Hepatic stellate cell (primary cell): ENCODE results near the gene RPS16.

ENCODE experiments used
- DNase-seq: peaks from one replicate; pipeline ENCODE4 v3.0.0; 2011; ENCODE audit warnings: low spot score

The RPS16 gene

DNA sequence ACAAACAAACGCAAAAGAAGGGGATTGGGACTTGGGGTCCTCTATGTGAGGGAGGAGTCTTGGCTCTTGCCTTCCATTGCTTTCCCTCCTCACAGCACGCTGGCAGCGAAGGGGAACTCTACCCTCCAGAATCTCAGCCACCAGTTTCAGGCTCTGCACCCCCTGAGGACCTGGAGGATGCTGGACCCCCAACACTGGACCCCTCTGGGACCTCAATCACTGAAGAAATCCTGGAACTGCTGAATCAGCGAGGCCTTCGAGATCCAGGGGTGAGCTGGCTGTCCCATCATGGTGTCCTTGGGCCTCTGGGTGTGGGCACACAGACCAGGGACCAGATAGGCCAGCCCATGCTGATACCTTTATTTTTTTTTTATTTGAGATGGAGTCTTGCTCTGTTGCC lies 13.7 kb downstream of the RPS16 start:
- no peak for DNase-seq

DNA sequence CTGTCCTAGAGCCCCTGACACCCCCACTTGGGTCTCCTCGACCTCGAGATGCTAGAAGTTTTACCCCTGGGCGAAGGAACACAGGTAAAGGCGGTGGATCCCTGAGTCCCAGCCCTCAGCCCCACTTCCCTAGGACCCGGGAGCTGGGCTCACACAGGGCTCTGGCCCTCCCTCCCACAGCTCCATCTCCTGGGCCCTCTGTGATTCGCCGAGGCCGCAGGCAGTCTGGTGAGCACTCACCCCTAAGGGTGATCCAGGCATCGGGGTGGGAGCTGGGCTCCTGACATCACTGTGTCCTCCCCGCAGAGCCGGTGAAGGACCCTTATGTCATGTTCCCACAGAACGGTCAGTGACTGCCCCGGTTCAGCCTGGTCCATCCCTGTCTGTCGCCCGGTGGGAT lies 15.0 kb downstream of the RPS16 start:
- no peak for DNase-seq

DNA sequence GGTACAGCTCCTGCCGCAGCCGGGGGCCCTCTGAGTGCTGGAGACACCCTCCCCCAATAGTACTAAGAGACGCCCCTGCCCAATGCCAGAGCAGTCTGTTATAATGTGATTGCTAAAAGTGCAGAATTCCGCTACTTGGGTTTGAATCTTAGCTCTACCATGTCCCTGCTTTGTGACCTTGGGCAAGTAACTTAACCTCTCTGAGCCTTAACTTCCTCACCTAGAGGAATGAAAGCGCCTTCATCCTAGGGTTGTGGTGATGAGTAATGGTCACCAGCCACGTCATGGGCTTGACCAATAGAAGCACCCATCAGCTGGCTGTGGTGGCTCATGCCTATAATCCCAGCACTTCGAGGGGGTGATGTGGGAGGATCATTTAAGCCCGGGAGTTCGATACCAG lies 16.7 kb downstream of the RPS16 start:
- no peak for DNase-seq

DNA sequence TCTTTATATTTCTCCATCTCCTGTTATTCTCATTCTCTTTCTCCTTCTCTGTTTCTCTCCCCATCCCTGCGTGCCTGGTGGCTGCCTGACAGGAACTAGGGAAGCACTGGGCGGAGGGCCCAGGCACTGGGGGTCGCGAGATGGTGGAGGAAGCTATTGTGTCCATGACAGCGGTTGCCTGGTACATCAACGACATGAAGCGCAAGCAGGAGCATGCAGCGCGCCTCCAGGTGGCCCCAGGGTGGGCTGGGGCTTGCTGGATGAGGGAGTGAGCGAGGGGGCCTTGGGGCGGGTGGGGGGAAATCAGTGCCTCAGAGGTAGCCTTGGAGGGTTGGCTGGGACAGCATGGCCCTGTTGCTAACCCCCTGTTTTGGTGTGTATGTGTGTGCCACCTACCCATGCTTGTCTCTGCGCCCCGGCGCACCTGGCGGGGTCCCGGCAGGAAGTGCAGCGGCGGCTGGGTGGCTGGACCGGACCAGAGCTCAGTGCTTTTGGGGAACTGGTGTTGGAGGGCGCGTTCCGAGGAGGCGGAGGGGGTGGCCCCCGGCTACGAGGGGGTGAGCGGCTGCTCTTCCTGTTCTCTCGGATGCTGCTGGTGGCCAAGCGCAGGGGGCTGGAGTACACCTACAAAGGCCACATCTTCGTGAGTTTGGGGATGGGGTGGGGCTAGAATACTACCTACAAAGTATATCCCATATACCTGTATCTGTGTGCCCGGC lies 18.1 kb downstream of the RPS16 start:
- DNase-seq, result no peak

DNA sequence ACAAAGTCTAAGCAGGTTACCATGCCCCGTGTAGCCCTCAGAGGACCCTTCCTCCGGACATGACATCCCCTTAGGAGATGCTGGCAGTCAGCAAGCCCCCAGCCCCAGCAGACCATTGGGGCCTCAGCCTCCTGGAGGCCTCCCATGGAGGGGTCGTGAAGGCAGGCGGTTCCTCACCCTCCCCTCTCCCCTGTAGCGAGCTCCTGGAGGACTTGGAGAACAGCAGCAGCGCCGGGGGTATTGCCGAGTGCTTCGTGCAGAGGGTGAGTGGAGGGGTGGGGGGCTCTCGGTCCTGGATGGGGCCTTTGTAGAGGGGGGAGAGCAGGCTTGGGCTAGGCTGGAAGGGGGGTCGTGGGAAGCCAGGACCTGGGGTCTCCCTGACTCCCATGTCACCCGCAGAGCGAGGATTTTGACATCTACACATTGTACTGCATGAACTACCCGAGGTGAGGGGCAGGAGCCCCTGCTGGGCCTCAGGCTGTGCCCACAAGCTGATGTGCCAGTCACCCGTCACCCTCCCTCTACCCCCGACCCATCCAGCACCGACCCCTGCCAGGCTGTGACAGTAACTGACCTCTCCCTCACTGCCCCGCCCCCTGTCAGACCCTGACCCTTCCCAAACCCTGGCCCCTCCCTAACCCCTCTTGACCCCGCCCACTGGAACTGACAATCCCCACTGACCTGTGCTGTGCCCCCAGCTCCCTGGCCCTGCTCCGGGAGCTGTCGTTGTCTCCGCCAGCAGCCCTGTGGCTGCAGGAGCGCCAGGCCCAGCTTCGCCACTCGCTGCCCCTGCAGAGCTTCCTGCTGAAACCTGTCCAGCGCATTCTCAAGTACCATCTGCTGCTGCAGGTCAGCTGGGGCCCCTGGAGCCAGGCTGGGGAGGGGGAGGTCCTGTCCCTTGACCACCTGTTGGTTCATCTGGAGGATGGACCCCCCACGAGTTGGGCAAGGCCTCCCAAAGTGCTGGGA lies 19.3 kb downstream of the RPS16 start:
- no peak for DNase-seq

DNA sequence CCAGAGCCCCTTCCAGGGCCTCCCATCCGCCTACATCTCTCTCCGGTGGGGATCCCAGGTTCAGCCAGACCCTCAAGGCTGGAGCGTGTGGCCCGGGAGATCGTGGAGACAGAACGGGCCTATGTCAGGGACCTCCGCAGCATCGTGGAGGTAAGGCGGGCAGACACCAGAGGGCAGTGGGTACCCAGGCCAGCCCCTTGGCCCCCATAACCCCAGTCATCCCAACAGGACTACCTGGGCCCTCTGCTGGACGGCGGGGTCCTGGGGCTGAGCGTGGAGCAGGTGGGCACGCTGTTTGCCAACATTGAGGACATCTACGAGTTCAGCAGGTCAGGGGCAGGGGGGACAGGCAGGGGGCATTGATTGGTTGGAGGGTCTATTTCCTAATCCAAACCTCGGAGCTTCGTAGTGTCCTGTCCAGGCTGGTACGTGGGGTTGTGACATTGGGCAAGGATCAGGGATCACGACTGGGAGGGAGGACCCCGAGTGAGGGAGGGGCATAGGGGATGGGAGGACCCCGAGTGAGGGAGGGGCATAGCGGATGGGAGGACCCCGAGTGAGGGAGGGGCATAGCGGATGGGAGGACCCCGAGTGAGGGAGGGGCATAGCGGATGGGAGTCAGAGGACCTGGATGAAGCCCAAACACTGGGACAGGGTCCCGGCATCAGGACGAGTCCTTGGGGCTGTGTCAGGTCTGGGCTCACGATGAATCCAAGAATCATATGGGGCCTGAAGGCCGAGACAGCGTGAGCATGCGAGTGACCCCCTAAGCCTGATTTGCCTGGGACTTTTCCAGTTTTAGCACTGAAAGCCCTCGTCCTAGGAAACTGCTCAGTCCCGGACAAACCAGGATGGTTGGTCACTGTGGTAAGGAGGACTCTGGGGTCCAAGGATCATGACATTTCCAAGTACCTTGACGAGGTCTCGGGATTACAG lies 20.4 kb downstream of the RPS16 start:
- no peak for DNase-seq

DNA sequence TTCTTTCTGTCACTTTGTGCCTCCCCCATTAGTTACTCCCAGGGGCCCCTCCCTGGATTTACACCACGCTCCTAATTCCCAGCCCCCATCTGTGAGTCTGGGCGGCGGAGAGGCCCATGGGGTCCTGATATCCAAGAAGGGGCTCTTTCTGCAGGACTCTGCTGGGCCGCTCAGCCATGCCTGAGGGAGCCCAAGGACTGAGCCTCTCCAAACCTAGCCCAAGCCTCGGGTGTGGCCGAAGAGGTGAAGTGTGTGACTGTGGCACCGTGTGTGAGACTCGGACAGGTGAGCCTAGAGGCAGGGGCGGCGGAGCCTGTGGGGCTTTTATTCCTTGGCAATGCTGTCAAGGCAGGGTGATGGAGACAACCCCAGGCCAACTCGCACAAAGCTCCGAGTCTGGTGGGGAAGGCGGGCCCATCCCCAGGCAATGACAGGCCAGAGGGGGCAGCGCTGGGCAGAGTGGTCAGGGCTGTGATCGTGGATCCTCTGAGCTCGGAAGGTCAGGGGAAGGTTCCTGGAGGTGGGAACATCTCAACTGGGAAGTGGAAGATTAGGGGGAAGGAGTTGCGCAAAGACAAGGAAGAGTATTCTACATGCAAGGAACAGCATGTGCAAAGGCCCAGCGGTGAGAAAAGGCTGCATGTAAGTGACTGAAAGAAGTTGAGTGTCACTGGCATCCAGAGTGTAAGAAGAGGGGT lies 21.7 kb downstream of the RPS16 start:
- peak; percentile 59 for DNase-seq

DNA sequence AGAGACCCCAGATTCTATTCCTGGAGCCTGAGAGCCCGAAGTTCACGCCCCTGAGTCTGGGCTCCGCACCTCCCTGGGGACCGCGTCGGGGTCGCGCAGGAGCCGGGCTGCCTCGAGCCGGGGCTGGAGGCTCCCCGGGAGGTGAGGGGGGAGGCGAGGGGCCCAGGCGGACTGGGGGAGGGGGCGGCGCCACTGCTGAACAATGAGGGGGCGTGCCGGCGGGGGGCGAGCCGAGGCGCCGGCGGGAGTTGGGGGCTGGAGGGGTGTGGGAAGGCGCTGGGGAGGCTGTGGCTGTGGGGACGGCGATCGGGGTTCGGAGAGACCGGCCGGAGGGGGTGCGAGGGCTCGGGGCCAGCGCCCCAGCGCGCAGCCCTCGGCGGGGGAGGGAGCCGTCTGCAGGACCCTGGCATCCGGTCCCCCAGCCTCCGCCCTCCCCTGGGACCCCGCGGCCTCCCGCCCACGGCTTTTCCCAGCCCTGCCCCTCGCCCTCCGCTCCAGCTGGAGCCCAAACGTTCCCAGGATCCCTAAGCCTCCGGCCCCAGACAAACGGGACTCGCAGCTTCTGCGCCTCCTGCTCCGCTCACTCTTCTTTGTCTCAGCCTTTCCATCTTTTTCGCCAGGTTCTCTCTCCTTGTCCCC lies 22.4 kb downstream of the RPS16 start:
- DNase-seq, result peak; percentile 80

DNA sequence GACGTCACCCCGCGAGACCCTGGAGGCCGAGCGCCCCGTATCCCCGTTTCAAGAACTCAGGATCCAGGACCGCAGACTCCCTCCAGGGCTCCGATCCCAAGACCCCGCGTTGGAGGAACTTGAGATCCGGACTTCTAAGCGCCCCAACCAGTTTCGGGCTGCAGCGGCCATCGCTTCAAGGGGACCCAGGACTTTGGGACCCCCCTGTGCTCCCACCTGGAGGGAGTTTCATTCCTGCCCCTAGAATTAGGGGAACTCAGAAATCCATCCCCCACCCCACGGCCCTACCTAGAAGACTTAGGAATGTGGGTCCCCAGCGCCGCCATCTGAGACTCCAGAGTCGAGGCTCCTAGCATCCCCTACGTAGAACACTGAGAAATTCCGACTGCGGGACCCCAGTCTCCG lies 22.9 kb downstream of the RPS16 start:
- no peak for DNase-seq

DNA sequence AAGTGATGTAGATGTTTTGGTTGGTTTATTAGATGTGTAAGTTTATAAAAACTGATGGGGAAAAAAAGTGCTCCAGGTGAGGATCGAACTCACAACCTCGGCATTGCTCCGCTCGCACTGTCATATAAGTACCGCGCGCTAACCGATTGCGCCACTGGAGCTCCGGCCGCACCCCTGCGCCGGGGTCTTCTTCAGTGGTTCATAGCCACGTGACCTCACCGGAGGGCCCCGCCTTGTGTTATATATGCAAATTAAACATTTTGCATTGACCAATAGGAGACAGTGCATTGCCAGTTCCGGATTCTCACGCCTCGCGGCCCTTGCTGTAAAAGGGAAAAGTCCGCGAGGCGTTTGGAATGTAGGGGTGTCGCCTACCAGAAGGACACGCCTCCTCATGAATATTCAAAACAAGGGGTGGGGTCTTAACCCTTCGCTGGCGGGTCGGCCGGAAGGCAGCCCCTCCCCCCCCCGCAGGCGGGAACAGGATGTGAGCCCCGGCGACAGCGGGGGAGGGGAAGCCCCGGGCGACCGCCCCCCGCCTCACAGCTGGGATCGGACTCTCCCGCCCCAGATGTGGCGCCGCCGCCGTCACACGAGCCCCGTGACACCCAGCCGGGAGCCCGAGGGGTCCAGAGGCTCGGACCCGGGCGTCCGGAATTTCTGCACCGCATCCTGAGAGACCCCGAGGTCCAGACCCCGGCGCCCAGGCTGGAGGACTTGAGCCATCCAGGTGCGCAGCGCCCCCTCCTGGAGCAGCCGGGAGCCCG lies 23.5 kb downstream of the RPS16 start, which contains the start of gene PLEKHG2:
TSS of gene PLEKHG2 (plus strand) at position 570 of the 767 bp plus-strand sequence. CDS start 1,418 bp downstream, outside the sequence.
- DNase-seq, result peak; percentile 96

DNA sequence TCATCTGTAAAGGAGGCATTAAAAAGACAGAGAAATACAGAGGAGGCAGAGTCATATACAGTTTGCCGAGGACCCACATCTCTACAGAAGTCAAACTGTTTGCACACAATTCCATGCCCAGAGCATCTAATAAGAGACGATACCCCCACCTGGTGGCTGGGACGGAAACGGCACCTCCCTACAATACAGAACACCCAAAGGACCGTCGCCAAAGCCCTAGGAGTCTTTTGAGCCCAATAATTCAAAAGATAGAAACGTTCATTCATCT lies 24.0 kb downstream of the RPS16 start:
- peak; percentile 86 for DNase-seq

DNA sequence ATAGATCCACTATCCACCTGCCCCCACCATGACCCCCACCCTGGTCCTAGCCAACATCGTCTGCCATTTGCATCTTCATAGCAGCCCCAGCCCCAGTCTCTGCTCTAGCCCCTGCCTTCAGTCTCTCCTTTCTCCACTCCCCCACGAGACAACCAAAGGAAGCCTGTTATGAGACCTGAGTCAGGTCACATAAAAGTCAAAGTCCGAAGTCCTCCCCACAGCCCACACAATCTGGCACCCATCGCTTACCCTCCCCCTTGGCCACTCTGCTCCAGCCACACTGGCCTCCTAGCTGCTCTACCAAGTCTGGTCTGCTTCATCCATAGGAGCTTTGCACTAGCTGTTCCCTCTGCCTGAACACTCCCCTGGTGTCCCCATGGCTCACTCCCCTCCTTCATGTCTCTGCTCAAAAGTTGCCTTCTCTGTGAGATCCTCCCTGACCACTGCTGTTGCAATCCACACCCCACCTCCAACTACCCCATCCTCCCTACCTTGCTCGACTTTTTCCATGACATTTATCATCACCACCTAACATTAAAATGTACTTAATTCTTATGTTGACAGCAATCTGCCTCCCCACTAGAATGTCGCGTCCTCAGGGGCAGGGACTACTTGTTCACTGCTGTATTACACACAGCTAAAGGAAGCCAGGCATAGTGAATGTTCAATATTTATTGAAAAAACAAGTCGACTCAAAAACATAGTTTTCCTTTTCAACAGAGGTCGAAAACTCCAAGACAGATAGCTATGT lies 24.5 kb downstream of the RPS16 start:
- DNase-seq, result no peak

DNA sequence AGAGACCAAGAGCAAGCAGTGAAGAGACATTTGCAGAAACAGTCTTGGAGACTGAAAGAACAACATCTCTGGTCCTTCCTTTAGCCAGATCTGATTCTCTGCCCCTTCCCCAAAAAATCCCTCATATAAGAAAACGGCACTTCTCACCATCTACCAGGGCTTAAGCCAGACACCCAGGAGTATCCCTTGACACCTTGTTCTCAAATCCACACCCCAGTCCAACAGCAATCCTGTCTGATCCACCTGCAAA lies 25.0 kb downstream of the RPS16 start:
- no peak for DNase-seq

DNA sequence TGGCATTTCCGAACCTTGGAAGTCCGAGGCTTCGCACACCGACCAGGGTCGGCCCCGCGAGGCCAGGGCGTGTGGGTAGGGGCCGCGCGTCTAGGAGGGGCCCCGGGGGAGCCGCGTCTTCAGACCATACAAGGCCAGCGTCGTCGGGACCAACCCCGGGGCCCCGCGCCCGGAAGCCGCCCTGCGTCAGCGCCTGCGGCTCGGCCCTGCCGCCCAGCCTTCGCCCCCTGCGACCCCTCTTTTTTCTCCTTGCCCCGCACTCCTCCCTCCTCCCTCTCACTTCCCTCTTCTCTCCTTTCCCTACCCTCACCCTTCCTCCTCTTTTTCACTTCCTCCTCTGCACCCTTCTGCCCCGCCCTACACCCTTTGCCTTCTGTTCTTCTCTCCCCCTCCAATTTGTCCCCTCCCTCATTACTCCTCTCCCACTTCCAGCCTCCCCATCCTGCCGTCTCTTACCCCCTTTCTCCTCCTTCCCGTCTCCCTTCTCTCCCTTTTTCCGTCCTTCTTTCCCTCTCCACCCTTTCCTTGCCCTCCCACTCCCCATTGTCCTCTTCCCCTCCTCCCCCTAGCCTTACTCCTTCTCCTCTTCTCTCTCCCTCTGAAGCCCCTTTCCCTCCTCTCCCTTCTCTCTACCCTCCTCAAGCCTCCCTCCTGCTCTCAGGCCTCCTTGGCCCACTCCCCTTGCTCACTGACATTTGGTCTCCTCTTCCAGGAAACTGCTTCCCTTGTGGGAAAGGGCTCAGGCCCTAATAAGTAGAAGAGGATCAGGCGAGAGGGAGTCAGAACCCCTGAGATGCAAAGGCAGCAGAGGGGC lies 25.5 kb downstream of the RPS16 start:
- DNase-seq, result peak; percentile 69

DNA sequence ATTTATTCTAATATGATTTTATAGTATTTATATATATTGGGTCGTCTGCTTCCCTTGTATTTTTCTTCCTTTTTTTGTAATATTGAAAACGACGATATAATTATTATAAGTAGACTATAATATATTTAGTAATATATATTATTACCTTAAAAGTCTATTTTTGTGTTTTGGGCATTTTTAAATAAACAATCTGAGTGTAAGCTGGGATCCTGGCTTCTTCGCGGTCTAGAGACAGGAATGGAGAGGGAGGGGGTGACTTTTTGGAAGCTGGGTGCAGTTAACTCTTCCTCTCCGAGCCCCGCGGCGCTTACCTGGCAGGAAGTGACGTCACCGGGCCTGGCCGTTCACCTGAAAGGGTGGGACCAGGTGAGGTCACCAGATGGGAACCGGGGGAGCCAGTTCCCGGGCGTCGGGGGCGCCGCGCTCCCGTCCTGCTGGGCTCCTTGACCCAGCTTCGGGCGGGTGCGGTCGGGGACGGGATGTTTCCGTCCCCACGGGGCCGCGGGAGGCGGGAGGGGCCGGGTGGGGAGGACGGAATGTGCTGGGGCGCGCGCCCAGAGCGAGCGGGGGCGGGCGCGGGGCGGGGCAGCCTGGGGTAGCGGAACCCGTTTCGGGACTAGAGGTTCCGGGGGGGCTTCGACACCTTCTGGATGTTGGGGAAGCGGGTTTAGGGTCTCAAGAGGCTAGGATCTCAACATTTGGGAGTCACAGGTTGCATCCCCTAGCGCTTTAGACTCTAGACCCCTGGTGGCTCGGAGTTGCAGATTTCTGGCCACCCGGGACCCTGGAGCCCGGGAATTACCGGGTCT lies 26.3 kb downstream of the RPS16 start:
- peak; percentile 85 for DNase-seq

DNA sequence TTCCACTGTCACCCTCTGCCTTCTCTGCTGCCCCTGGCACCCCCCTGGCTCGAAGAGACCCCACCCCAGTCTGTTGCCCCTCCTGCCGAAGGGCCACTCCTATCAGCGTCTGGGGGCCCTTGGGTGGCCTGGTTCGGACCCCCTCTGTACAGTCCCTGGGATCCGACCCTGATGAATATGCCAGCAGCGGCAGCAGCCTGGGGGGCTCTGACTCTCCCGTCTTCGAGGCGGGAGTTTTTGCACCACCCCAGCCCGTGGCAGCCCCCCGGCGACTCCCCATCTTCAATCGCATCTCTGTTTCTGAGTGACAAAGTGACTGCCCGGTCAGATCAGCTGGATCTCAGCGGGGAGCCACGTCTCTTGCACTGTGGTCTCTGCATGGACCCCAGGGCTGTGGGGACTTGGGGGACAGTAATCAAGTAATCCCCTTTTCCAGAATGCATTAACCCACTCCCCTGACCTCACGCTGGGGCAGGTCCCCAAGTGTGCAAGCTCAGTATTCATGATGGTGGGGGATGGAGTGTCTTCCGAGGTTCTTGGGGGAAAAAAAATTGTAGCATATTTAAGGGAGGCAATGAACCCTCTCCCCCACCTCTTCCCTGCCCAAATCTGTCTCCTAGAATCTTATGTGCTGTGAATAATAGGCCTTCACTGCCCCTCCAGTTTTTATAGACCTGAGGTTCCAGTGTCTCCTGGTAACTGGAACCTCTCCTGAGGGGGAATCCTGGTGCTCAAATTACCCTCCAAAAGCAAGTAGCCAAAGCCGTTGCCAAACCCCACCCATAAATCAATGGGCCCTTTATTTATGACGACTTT lies 27.1 kb downstream of the RPS16 start:
- no peak for DNase-seq

DNA sequence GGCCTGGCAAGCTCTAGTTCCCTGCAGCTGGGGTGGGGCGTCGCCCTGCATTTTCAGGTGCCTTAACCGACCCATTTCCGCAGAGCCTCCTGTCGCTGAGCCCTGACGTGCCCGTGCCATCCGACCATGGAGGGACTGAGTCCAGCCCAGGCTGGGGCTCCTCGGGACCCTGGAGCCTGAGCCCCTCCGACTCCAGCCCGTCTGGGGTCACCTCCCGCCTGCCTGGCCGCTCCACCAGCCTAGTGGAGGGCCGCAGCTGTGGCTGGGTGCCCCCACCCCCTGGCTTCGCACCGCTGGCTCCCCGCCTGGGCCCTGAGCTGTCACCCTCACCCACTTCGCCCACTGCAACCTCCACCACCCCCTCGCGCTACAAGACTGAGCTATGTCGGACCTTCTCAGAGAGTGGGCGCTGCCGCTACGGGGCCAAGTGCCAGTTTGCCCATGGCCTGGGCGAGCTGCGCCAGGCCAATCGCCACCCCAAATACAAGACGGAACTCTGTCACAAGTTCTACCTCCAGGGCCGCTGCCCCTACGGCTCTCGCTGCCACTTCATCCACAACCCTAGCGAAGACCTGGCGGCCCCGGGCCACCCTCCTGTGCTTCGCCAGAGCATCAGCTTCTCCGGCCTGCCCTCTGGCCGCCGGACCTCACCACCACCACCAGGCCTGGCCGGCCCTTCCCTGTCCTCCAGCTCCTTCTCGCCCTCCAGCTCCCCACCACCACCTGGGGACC lies 27.9 kb downstream of the RPS16 start:
- no peak for DNase-seq
